HCT116 (cell line): ENCODE measurements around the gene CMC2. TPM values are rescaled to one million over a fixed set of nuclear protein-coding genes. Genes with fewer than 3 reads are reported as not detected.

ENCODE experiments used
- ATAC-seq: fragments of 200-7000 bp; cut with Tn5 transposase; 2 replicates; pipeline ENCODE4 v1.9.1; 2020; ENCODE audit warnings: mild to moderate bottlenecking, moderate library complexity
- BruUV-seq: library from RNA; stranded (reverse); fragments of 400-500 nt; replicated peaks from 2 replicates; lab custom pipeline; 2021; lab: Mats Ljungman, UMichigan
- CTCF ChIA-PET: fragments of 300-600 bp; sonication (Branson Sonifier 250); formaldehyde crosslinking; loops from one replicate; lab custom pipeline; 2021; ENCODE audit warnings: antibody characterized with exemption; lab: Charles Lee
- POLR2A ChIA-PET: fragments of 300-600, 350-600 bp; sonication (Branson Sonifier 250); formaldehyde crosslinking; loops from one replicate; lab custom pipeline; 2021; ENCODE audit warnings: antibody characterized with exemption; lab: Charles Lee
- RAD21 ChIA-PET, 2 experiments: fragments of 300-600 bp; sonication (Branson Sonifier 250); formaldehyde crosslinking; loops; one replicate each; lab custom pipeline; 2023; ENCODE audit warnings: low total read pairs in 2 of 2; ENCODE audit not compliant: uncharacterized antibody in 2 of 2, unreplicated experiment in 2 of 2, low non-redundant PET in 1 of 2; lab: Charles Lee
- DNase-seq: peaks from one replicate; pipeline ENCODE4 v3.0.0-alpha.2; 2010; ENCODE audit warnings: low read depth, low spot score
- H2AFZ ChIP-seq: fragments of 200-600 bp; shearing (Covaris generic), sonication (generic); 2 replicates; pipeline ENCODE4 v1.6.1; 2017; ENCODE audit warnings: low read depth, mixed run types, mixed read lengths, antibody characterized with exemption, low read length; ENCODE audit not compliant: poor library complexity, severe bottlenecking
- H3K27ac ChIP-seq: 2 replicates; pipeline ENCODE4 v1.5.1; 2012; ENCODE audit warnings: low read depth, low read length
- H3K27me3 ChIP-seq: fragments of 200-600 bp; sonication (generic); 2 replicates; pipeline ENCODE4 v1.6.1; 2016; ENCODE audit warnings: mixed run types, low read length, mixed read lengths; ENCODE audit not compliant: insufficient read depth
- H3K36me3 ChIP-seq, 2 experiments: fragments of 200-500 bp in 1 of 2; fragments of 200-600 bp in 1 of 2; sonication (Bioruptor generic) in 1 of 2; sonication (generic) in 1 of 2; 2 replicates each; pipeline versions ENCODE4 v1.5.1 to v1.6.1; 2014 to 2016; ENCODE audit warnings: low read length in 2 of 2, inconsistent platforms in 1 of 2, mixed read lengths in 1 of 2, mixed run types in 1 of 2; ENCODE audit not compliant: insufficient read depth in 2 of 2, control insufficient read depth in 1 of 2
- H3K4me1 ChIP-seq, 2 experiments: fragments of 200-600 bp in 1 of 2; sonication (generic) in 1 of 2; 2 replicates each; pipeline versions ENCODE4 v1.5.1 to v1.6.1; 2012 to 2017; ENCODE audit warnings: low read length in 2 of 2, inconsistent platforms in 1 of 2, mild to moderate bottlenecking in 1 of 2, mixed read lengths in 1 of 2, mixed run types in 1 of 2, moderate library complexity in 1 of 2; ENCODE audit not compliant: insufficient read depth in 2 of 2, control insufficient read depth in 1 of 2
- H3K4me2 ChIP-seq: fragments of 200-600 bp; sonication (generic); 2 replicates; pipeline ENCODE4 v1.6.1; 2017; ENCODE audit warnings: mixed run types, low read length, mixed read lengths
- H3K4me3 ChIP-seq, 2 experiments: fragments of 200-600 bp in 1 of 2; sonication (generic) in 1 of 2; replicated peaks in 1 of 2; 2 replicates each; pipeline ENCODE4 v1.5.1; 2011 to 2016; ENCODE audit warnings: low read length in 2 of 2, control low read depth in 1 of 2, low read depth in 1 of 2, mild to moderate bottlenecking in 1 of 2, mixed read lengths in 1 of 2, mixed run types in 1 of 2
- H3K79me2 ChIP-seq: fragments of 200-600 bp; sonication (generic); 2 replicates; pipeline ENCODE4 v1.6.1; 2017; ENCODE audit warnings: mild to moderate bottlenecking, mixed run types, low read length, moderate library complexity, mixed read lengths; ENCODE audit not compliant: insufficient read depth
- H3K9ac ChIP-seq: fragments of 200-600 bp; sonication (generic); 2 replicates; pipeline ENCODE4 v1.6.1; 2016; ENCODE audit warnings: low read length, mixed read lengths
- H3K9me2 ChIP-seq: fragments of 200-600 bp; sonication (generic), shearing (Covaris generic); 2 replicates; pipeline ENCODE4 v1.6.1; 2017; ENCODE audit warnings: mixed run types, mild to moderate bottlenecking, moderate library complexity; ENCODE audit not compliant: insufficient read depth
- H3K9me3 ChIP-seq, 2 experiments: fragments of 200-500 bp in 1 of 2; fragments of 200-600 bp in 1 of 2; sonication (Bioruptor generic) in 1 of 2; sonication (generic) in 1 of 2; 2 replicates each; pipeline ENCODE4 v1.6.1; 2014 to 2017; ENCODE audit warnings: low read length in 2 of 2, mixed read lengths in 2 of 2, inconsistent platforms in 1 of 2, low read depth in 1 of 2, mild to moderate bottlenecking in 1 of 2, mixed run types in 1 of 2, moderate library complexity in 1 of 2; ENCODE audit not compliant: control insufficient read depth in 1 of 2, insufficient read depth in 1 of 2
- H4K20me1 ChIP-seq: fragments of 200-600 bp; sonication (generic), shearing (Covaris generic); 2 replicates; pipeline ENCODE4 v1.6.1; 2017; ENCODE audit warnings: mixed run types, mild to moderate bottlenecking, moderate library complexity; ENCODE audit not compliant: insufficient read depth
- CBX3 ChIP-seq: IDR thresholded peaks from 2 replicates; pipeline ENCODE4 v1.6.1; 2012; ENCODE audit warnings: low read depth
- CEBPB ChIP-seq: IDR thresholded peaks from 2 replicates; pipeline ENCODE4 v1.6.1; 2012; ENCODE audit warnings: low read depth
- EGR1 ChIP-seq: IDR thresholded peaks from 2 replicates; pipeline ENCODE4 v1.6.1; 2012; ENCODE audit warnings: low read depth
- ELF1 ChIP-seq: IDR thresholded peaks from 2 replicates; pipeline ENCODE4 v1.6.1; 2012; ENCODE audit warnings: low read depth, borderline replicate concordance
- EZH2phosphoT487 ChIP-seq: fragments of 200-600 bp; IDR thresholded peaks from 2 replicates; pipeline ENCODE4 v1.6.1; 2018; ENCODE audit warnings: antibody characterized with exemption, borderline replicate concordance
- FOSL1 ChIP-seq: IDR thresholded peaks from 2 replicates; pipeline ENCODE4 v1.6.1; 2012; ENCODE audit warnings: low read depth
- JUND ChIP-seq: IDR thresholded peaks from 2 replicates; pipeline ENCODE4 v1.6.1; 2012
- MAX ChIP-seq: IDR thresholded peaks from 2 replicates; pipeline ENCODE4 v1.6.1; 2012
- POLR2AphosphoS5 ChIP-seq: IDR thresholded peaks from 2 replicates; pipeline ENCODE4 v1.6.1; 2011; ENCODE audit warnings: mild to moderate bottlenecking, low read depth, low read length, moderate library complexity
- REST ChIP-seq: IDR thresholded peaks from 2 replicates; pipeline ENCODE4 v1.6.1; 2012; ENCODE audit warnings: low read depth
- SRF ChIP-seq: IDR thresholded peaks from 2 replicates; pipeline ENCODE4 v1.6.1; 2012; ENCODE audit warnings: low read depth
- YY1 ChIP-seq: IDR thresholded peaks from 2 replicates; pipeline ENCODE4 v1.6.1; 2011; ENCODE audit warnings: low read length, low read depth, moderate library complexity, mild to moderate bottlenecking; ENCODE audit not compliant: insufficient replicate concordance; ENCODE audit errors: extremely low read depth
- ZFX ChIP-seq: fragments of 450-650 bp; IDR thresholded peaks from 2 replicates; pipeline ENCODE4 v1.6.1; 2017
- ZNF274 ChIP-seq: fragments of 200-500 bp; sonication (Bioruptor generic); IDR thresholded peaks from 2 replicates; pipeline ENCODE4 v1.6.1; 2014; ENCODE audit warnings: mild to moderate bottlenecking, low read depth, low read length, inconsistent platforms
- intact Hi-C: fragments of 100-400 bp; cut with micrococcal nuclease; formaldehyde crosslinking; loops from 2 replicates; pipeline ENCODE4 v1.10.0; 2022
- total RNA-seq: library from RNA; stranded (reverse); gene quantifications from one replicate; pipeline ENCODE4 v1.2.1, GENCODE V29; 2021; ENCODE audit not compliant: unreplicated experiment
- TF ChIP-seq, protein P1 (sequence below), 3 experiments: fragments of 200-600 bp in 1 of 3; sonication (generic) in 1 of 3; IDR thresholded peaks in 2 of 3; conservative IDR thresholded peaks in 1 of 3; 2 replicates each; pipeline ENCODE4 v1.5.1; 2012 to 2017; ENCODE audit warnings: low read depth in 2 of 3, low read length in 2 of 3, antibody characterized with exemption in 1 of 3, borderline replicate concordance in 1 of 3, control low read depth in 1 of 3, mild to moderate bottlenecking in 1 of 3, mixed read lengths in 1 of 3, mixed run types in 1 of 3, moderate library complexity in 1 of 3; ENCODE audit not compliant: insufficient read depth in 1 of 3
- TF ChIP-seq, protein P2 (sequence below): IDR thresholded peaks from 2 replicates; pipeline ENCODE4 v1.6.1; 2012

CMC2 gene
- total RNA-seq, 1 experiment from 2014 or later: 119 TPM

- no peak for TF ChIP-seq EZH2phosphoT487
- TF ChIP-seq ELF1: no peak
- TF ChIP-seq FOSL1: no peak
- no peak for TF ChIP-seq CEBPB
- TF ChIP-seq EGR1: no peak
- no peak for TF ChIP-seq SRF
- no peak for TF ChIP-seq ZNF274
- TF ChIP-seq, protein P1, sequence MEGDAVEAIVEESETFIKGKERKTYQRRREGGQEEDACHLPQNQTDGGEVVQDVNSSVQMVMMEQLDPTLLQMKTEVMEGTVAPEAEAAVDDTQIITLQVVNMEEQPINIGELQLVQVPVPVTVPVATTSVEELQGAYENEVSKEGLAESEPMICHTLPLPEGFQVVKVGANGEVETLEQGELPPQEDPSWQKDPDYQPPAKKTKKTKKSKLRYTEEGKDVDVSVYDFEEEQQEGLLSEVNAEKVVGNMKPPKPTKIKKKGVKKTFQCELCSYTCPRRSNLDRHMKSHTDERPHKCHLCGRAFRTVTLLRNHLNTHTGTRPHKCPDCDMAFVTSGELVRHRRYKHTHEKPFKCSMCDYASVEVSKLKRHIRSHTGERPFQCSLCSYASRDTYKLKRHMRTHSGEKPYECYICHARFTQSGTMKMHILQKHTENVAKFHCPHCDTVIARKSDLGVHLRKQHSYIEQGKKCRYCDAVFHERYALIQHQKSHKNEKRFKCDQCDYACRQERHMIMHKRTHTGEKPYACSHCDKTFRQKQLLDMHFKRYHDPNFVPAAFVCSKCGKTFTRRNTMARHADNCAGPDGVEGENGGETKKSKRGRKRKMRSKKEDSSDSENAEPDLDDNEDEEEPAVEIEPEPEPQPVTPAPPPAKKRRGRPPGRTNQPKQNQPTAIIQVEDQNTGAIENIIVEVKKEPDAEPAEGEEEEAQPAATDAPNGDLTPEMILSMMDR (IDR thresholded peaks at IDR 0.05 in 2 of 3, conservative IDR thresholded peaks at IDR 0.05 in 1 of 3; ENCODE audit: borderline replicate concordance in 1 of 3, insufficient read depth in 1 of 3, low read depth in 2 of 3, low read length in 2 of 3): no peak
- no peak for TF ChIP-seq POLR2AphosphoS5
- TF ChIP-seq, protein P2, sequence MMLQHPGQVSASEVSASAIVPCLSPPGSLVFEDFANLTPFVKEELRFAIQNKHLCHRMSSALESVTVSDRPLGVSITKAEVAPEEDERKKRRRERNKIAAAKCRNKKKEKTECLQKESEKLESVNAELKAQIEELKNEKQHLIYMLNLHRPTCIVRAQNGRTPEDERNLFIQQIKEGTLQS: no peak
- TF ChIP-seq CBX3: no peak
- no peak for TF ChIP-seq ZFX
- TF ChIP-seq REST: no peak
- no peak for TF ChIP-seq JUND
- no peak for TF ChIP-seq YY1
- no peak for TF ChIP-seq MAX
- Histone ChIP-seq H3K4me2 (no peak overlapping the region), H3K9ac (no peak overlapping the region), H3K79me2 (peaks cover 91% of the 10 kb centered on the region), H3K9me3 (no peaks in the 10 kb centered on the region), H3K4me3 (no peak overlapping the region), H3K9me2 (no peaks in the 10 kb centered on the region), H2AFZ (no peak overlapping the region), H3K36me3 (no peaks in the 10 kb centered on the region; a peak in 1 of 4 replicates), H3K4me1 (no peaks in the 10 kb centered on the region), H3K27me3 (no peaks in the 10 kb centered on the region), H4K20me1 (peaks cover 8% of the 10 kb centered on the region; the same call in 1 of the 2 replicates), H3K27ac (no peak overlapping the region)
- intact Hi-C loops: no loop called here
- DNase-seq (no peak), ATAC-seq (no peak)
- POLR2A ChIA-PET: no interaction called here
- no TSS peak for BruUV-seq
- CTCF ChIA-PET: interaction anchor here (0.7 to 1.4 kb wide), 2 partner anchors 18 kb away, joined by 3 to 5 read pairs; no protein-coding TSS in a partner anchor
- RAD21 ChIA-PET: no interaction called here
Measured at GRCh38 chr16:80986557-80986956, 20.1 kb downstream of the CMC2 start.
